ENCODE data around the gene TAPBP.

DNA sequence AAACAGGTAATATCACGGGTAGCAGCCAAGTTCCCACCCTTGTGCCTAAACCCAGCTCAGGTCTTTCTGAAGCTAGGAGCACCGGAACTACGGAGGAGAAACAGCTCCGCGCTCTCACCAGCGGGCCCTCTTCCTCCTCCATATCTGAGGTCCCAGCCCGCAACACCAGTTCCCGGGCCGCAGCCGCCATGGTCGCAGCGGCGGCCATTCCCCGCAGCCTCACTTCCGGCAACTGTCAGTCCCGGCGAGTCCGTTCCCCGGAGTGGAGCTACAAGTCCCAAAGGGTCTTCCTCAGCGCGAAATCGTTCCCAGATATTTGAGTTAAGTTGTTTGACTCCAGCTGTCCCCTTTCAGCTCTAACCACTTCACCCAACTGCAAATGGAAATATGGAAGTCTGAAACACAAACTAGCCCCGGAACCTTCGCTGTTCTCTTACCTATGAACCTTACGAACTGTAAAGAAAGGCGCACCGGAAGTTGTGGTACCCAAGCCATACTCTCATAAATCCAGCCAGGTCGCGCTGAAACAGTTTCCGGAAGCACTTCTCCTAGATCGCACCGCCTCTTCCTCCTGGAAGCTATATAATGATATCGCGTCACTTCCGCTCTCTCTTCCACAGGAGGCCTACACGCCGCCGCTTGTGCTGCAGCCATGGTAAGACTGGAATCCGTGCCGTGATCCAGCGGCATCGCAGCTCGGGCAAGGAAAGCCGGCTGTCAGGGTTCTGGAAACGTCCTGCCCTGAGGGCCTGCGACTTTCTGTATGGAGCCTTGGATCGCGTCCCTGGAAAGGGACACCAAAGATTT is 42.2 kb downstream of the TAPBP start, which contains the start of the genes RPS18 and VPS52:
- TF ChIP-seq, protein P1, sequence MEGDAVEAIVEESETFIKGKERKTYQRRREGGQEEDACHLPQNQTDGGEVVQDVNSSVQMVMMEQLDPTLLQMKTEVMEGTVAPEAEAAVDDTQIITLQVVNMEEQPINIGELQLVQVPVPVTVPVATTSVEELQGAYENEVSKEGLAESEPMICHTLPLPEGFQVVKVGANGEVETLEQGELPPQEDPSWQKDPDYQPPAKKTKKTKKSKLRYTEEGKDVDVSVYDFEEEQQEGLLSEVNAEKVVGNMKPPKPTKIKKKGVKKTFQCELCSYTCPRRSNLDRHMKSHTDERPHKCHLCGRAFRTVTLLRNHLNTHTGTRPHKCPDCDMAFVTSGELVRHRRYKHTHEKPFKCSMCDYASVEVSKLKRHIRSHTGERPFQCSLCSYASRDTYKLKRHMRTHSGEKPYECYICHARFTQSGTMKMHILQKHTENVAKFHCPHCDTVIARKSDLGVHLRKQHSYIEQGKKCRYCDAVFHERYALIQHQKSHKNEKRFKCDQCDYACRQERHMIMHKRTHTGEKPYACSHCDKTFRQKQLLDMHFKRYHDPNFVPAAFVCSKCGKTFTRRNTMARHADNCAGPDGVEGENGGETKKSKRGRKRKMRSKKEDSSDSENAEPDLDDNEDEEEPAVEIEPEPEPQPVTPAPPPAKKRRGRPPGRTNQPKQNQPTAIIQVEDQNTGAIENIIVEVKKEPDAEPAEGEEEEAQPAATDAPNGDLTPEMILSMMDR (IDR thresholded peaks at IDR 0.05; ENCODE audit: insufficient read depth, low read length, poor library complexity, severe bottlenecking): no peak
- no peak for TF ChIP-seq EZH2phosphoT487 (conservative IDR thresholded peaks at IDR 0.05; ENCODE audit: low read length)

All from SU-DHL-6 (cell line).